Measurements from ENCODE around the gene GNL1. TPM values are rescaled to one million over a fixed set of nuclear protein-coding genes. Genes with fewer than 3 reads are reported as not detected.
"Not testable (repeated sequence)": the region's sequence is repeated elsewhere in the genome, so short reads cannot be mapped to it uniquely, and the experiment has no call there.

GNL1 gene
- total RNA-seq, 4 donors from 2014 or later: 7.2 to 150 (median 79.5) TPM

- no peak for DNase-seq
- Histone ChIP-seq H3K27ac (no peak overlapping the region), H3K27me3 (no peaks in the 10 kb centered on the region), H3K4me1 (no peaks in the 10 kb centered on the region), H3K4me3 (no peak overlapping the region), H3K9me3 (no peaks in the 10 kb centered on the region), H3K36me3 (no peaks in the 10 kb centered on the region)
- TF ChIP-seq POLR2A (IDR thresholded peaks at IDR 0.05): no peak
- TF ChIP-seq CTCF (IDR thresholded peaks at IDR 0.05): no peak
- intact Hi-C loops (cut with DNase I; ENCODE audit: low total_unique reads): no loop called here
Measured at GRCh38 chr6:30507849-30508827, 48.2 kb downstream of the GNL1 start.

- Histone ChIP-seq H3K4me3 (no peak overlapping the region), H3K9me3 (no peaks in the 10 kb centered on the region), H3K36me3 (no peaks in the 10 kb centered on the region), H3K27ac (peak overlapping the region; percentile 46 to 56), H3K4me1 (no peaks in the 10 kb centered on the region), H3K27me3 (no peaks in the 10 kb centered on the region)
- TF ChIP-seq CTCF (IDR thresholded peaks at IDR 0.05): no peak
- TF ChIP-seq POLR2A (IDR thresholded peaks at IDR 0.05): peak in 1 of 2 donors; percentile 35
- no peak for DNase-seq
- intact Hi-C loops (cut with DNase I; ENCODE audit: low total_unique reads): no loop called here
Measured at GRCh38 chr6:30500421-30501355, 55.6 kb downstream of the GNL1 start.

- H3K4me3 ChIP-seq; H3K9me3 ChIP-seq; H3K27ac ChIP-seq; H3K36me3 ChIP-seq; H3K27me3 ChIP-seq; H3K4me1 ChIP-seq; intact Hi-C loops (cut with DNase I; ENCODE audit: low total_unique reads); DNase-seq: not testable (repeated sequence)
Measured at GRCh38 chr6:30498705-30499104, 57.6 kb downstream of the GNL1 start.

GRCh38 chr6:30497714-30498113 is 58.6 kb downstream of the GNL1 start:
- no peak overlapping the region for H3K4me3 ChIP-seq
- peak overlapping the region in 1 of 2 donors; percentile 75 for H3K27ac ChIP-seq
- no peak for TF ChIP-seq POLR2A (IDR thresholded peaks at IDR 0.05)
- TF ChIP-seq CTCF (IDR thresholded peaks at IDR 0.05): no peak
- intact Hi-C loops (cut with DNase I; ENCODE audit: low total_unique reads): no loop called here
- H3K4me1 ChIP-seq: no peaks in the 10 kb centered on the region
- DNase-seq: no peak
- H3K27me3 ChIP-seq: no peaks in the 10 kb centered on the region
- no peaks in the 10 kb centered on the region for H3K36me3 ChIP-seq
- H3K9me3 ChIP-seq: no peaks in the 10 kb centered on the region

- DNase-seq; intact Hi-C loops (cut with DNase I; ENCODE audit: low total_unique reads); H3K27me3 ChIP-seq; H3K4me1 ChIP-seq; H3K36me3 ChIP-seq; H3K9me3 ChIP-seq; H3K4me3 ChIP-seq: not testable (repeated sequence)
- peak overlapping the region; percentile 6 to 75 for H3K27ac ChIP-seq
Measured at GRCh38 chr6:30497261-30497599, 59.1 kb downstream of the GNL1 start.

GRCh38 chr6:30495993-30496392 is 60.3 kb downstream of the GNL1 start:
- TF ChIP-seq POLR2A (IDR thresholded peaks at IDR 0.05): no peak
- TF ChIP-seq CTCF (IDR thresholded peaks at IDR 0.05): no peak
- Histone ChIP-seq H3K27ac (peak overlapping the region; percentile 6 to 75), H3K4me3 (no peak overlapping the region), H3K9me3 (no peaks in the 10 kb centered on the region), H3K27me3 (no peaks in the 10 kb centered on the region), H3K36me3 (no peaks in the 10 kb centered on the region), H3K4me1 (no peaks in the 10 kb centered on the region)
- intact Hi-C loops (cut with DNase I; ENCODE audit: low total_unique reads): no loop called here
- no peak for DNase-seq

- H3K9me3 ChIP-seq; H3K4me3 ChIP-seq; H3K36me3 ChIP-seq; DNase-seq; H3K27me3 ChIP-seq; intact Hi-C loops (cut with DNase I; ENCODE audit: low total_unique reads); H3K4me1 ChIP-seq: not testable (repeated sequence)
- H3K27ac ChIP-seq: peak overlapping the region in 1 of 2 donors; percentile 75
Measured at GRCh38 chr6:30495060-30495459, 61.2 kb downstream of the GNL1 start.

Data from uterus (tissue), 4 donors.